K562 (cell line): ENCODE measurements around the gene COL4A1. TPM values are rescaled to one million over a fixed set of nuclear protein-coding genes. Genes with fewer than 3 reads are reported as not detected.

Source experiments
- FOXP1 ChIP-seq: sonication (generic); formaldehyde crosslinking; IDR thresholded peaks from 2 replicates; pipeline ENCODE4 v1.8.0; 2022; ENCODE audit warnings: mild to moderate bottlenecking, missing genetic modification reagents
- GATAD2B ChIP-seq: fragments of 450-650 bp; IDR thresholded peaks from 2 replicates; pipeline ENCODE4 v1.6.1; 2017; ENCODE audit warnings: mild to moderate bottlenecking, borderline replicate concordance
- ILK ChIP-seq: fragments of 450-650 bp; IDR thresholded peaks from 2 replicates; pipeline ENCODE4 v1.6.1; 2016; ENCODE audit warnings: missing genetic modification characterization, low read depth, mild to moderate bottlenecking, missing compliant biosample characterization, moderate library complexity, borderline replicate concordance
- NCOA1 ChIP-seq: fragments of 450-650 bp; IDR thresholded peaks from 2 replicates; pipeline ENCODE4 v1.6.1; 2016; ENCODE audit warnings: low read depth
- SIX5 ChIP-seq, 2 experiments: IDR thresholded peaks; 2 replicates each; pipeline ENCODE4 v1.6.1; 2011; ENCODE audit warnings: low read length in 2 of 2, borderline replicate concordance in 1 of 2, low read depth in 1 of 2, mild to moderate bottlenecking in 1 of 2, moderate library complexity in 1 of 2; ENCODE audit not compliant: insufficient read depth in 1 of 2
- SMARCA5 ChIP-seq: fragments of 450-650 bp; IDR thresholded peaks from 2 replicates; pipeline ENCODE4 v1.6.1; 2016
- SRSF7 ChIP-seq: fragments of 200-400 bp; formaldehyde crosslinking; optimal IDR thresholded peaks from 2 replicates; pipeline ENCODE3; 2017; ENCODE audit warnings: mild to moderate bottlenecking, low read depth, low read length
- ZFX ChIP-seq: sonication (generic); formaldehyde crosslinking; IDR thresholded peaks from 2 replicates; pipeline ENCODE4 v1.8.0; 2022; ENCODE audit warnings: mild to moderate bottlenecking, missing genetic modification reagents, moderate library complexity
- polyA plus RNA-seq, 8 experiments: library from polyadenylated mRNA; depleted of rRNA in 4 of 8; stranded (reverse) in 5 of 8; unstranded in 3 of 8; fragments of >200 nt; fragmentation: Nextera tagmentation in 2 of 8; fragmentation: Illumina TruSeq in 1 of 8; extraction: Ambion mirVana in 2 of 8; extraction: Trizol in 1 of 8; gene quantifications; 2 replicates each; pipeline versions ENCODE4 v1.2.1 to v1.2.3, GENCODE V29; 2011 to 2014; ENCODE audit warnings: inconsistent platforms in 1 of 8, missing spikeins in 1 of 8
- total RNA-seq, 7 experiments: library from RNA; depleted of rRNA in 6 of 7; stranded (reverse); fragments of >200 nt in 6 of 7; fragmentation: Illumina TruSeq in 2 of 7; extraction: Trizol in 2 of 7; gene quantifications; 2 replicates each; pipeline versions ENCODE4 v1.2.1 to v1.2.3, GENCODE V29; 2011 to 2021; ENCODE audit warnings: low replicate concordance in 1 of 7
- TF ChIP-seq, protein P1 (sequence below), 2 experiments: fragments of 450-650 bp; IDR thresholded peaks; 2 replicates each; pipeline ENCODE4 v1.6.1; 2016; ENCODE audit warnings: mild to moderate bottlenecking in 2 of 2, borderline replicate concordance in 1 of 2, low read depth in 1 of 2, moderate library complexity in 1 of 2
- TF ChIP-seq, protein P2 (sequence below): sonication (generic); formaldehyde crosslinking; IDR thresholded peaks from 2 replicates; pipeline ENCODE4 v1.8.0; 2022; ENCODE audit warnings: mild to moderate bottlenecking, missing genetic modification reagents
- TF ChIP-seq, protein P3 (sequence below): fragments of 250-450 bp; sonication (Bioruptor Pico); IDR thresholded peaks from 2 replicates; pipeline ENCODE4 v1.5.1; 2021; ENCODE audit warnings: mild to moderate bottlenecking
- TF ChIP-seq, protein P4 (sequence below): fragments of 200-800 bp; sonication (Bioruptor generic); IDR thresholded peaks from 2 replicates; pipeline ENCODE4 v1.6.1; 2017; ENCODE audit warnings: missing genetic modification characterization, missing compliant biosample characterization

COL4A1 gene
- total and polyA plus RNA-seq, 9 of the 15 experiments (the other 6 are each of a cell fraction or from before 2014, with no cell fraction given): 0.35 TPM; not detected in 8

DNA sequence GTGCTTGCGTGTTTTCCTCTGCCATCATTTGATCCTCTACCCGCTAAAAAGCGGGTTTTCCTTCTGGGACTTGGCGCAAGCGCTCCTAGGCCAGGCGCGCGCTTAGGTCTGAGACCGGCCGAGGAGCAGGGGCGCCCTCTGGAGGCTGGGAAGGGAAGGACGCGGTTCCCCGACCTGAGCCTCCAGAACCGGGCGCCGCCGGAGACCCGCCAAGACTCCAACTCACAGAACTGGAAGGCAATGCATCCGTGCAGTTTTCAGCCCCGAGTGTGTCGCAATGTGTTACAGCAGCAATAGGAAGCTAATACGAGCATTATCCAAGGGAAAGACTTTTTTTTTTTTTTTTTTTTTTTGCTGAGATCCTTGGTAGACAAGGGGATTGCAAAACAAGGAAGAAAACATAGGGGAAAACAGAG is 190.9 kb downstream of the COL4A1 start (continued):
- TF ChIP-seq, protein P1, sequence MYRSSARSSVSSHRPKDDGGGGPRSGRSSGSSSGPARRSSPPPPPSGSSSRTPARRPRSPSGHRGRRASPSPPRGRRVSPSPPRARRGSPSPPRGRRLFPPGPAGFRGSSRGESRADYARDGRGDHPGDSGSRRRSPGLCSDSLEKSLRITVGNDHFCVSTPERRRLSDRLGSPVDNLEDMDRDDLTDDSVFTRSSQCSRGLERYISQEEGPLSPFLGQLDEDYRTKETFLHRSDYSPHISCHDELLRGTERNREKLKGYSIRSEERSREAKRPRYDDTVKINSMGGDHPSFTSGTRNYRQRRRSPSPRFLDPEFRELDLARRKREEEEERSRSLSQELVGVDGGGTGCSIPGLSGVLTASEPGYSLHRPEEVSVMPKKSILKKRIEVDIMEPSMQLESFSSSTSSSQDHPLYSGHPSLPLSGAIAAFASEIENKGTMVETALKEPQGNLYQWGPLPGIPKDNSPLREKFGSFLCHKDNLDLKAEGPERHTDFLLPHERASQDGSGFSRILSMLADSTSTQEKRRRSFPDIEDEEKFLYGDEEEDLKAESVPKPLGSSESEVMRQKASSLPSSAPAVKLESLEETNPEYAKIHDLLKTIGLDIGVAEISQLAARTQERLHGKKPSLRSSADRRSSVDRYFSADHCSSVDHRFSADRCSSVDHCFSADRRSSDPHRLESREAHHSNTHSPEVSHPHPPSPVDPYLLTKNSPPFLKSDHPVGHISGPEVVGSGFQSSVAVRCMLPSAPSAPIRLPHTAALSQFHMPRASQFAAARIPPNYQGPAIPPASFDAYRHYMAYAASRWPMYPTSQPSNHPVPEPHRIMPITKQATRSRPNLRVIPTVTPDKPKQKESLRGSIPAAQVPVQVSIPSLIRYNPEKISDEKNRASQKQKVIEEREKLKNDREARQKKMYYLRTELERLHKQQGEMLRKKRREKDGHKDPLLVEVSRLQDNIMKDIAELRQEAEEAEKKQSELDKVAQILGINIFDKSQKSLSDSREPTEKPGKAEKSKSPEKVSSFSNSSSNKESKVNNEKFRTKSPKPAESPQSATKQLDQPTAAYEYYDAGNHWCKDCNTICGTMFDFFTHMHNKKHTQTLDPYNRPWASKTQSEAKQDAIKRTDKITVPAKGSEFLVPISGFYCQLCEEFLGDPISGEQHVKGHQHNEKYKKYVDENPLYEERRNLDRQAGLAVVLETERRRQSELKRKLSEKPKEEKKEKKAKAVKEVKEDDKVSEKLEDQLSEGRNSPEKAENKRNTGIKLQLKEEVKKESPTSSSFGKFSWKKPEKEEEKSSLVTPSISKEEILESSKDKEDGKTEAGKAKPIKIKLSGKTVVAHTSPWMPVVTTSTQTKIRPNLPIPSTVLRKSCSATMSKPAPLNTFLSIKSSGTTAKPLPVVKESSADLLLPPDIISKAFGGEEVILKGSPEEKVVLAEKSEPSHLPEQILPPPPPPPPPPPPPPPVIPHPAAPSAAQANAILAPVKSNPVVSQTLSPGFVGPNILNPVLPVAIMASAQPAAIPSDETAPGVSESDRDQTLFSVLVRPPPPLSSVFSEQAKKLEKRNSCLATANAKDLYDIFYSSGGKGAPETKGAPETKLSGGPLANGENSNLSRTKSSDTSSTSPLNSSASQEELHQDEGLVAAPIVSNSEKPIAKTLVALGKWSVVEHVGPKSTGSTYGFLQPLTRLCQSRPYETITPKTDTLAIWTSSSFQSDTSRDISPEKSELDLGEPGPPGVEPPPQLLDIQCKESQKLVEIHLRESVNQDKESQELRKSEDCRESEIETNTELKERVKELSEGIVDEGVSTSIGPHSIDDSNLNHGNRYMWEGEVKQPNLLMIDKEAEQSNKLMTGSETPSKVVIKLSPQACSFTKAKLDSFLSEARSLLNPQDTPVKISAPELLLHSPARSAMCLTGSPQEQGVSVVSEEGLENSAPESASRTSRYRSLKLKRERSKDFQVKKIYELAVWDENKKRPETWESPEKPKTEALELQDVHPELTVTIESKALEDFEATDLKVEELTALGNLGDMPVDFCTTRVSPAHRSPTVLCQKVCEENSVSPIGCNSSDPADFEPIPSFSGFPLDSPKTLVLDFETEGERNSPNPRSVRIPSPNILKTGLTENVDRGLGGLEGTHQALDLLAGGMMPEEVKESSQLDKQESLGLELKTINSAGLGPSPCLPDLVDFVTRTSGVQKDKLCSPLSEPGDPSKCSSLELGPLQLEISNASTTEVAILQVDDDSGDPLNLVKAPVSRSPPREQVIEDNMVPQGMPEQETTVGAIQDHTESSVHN (IDR thresholded peaks at IDR 0.05; ENCODE audit: borderline replicate concordance in 1 of 2, low read depth in 1 of 2): no peak
- TF ChIP-seq NCOA1 (no peak), SMARCA5 (no peak), FOXP1 (no peak), ZFX (no peak), GATAD2B (no peak), SRSF7 (no peak), SIX5 (IDR thresholded peaks at IDR 0.05; ENCODE audit: borderline replicate concordance in 1 of 2, insufficient read depth in 1 of 2, low read depth in 1 of 2, low read length in 2 of 2) (no peak), ILK (tag) (no peak)
- TF ChIP-seq, protein P2, sequence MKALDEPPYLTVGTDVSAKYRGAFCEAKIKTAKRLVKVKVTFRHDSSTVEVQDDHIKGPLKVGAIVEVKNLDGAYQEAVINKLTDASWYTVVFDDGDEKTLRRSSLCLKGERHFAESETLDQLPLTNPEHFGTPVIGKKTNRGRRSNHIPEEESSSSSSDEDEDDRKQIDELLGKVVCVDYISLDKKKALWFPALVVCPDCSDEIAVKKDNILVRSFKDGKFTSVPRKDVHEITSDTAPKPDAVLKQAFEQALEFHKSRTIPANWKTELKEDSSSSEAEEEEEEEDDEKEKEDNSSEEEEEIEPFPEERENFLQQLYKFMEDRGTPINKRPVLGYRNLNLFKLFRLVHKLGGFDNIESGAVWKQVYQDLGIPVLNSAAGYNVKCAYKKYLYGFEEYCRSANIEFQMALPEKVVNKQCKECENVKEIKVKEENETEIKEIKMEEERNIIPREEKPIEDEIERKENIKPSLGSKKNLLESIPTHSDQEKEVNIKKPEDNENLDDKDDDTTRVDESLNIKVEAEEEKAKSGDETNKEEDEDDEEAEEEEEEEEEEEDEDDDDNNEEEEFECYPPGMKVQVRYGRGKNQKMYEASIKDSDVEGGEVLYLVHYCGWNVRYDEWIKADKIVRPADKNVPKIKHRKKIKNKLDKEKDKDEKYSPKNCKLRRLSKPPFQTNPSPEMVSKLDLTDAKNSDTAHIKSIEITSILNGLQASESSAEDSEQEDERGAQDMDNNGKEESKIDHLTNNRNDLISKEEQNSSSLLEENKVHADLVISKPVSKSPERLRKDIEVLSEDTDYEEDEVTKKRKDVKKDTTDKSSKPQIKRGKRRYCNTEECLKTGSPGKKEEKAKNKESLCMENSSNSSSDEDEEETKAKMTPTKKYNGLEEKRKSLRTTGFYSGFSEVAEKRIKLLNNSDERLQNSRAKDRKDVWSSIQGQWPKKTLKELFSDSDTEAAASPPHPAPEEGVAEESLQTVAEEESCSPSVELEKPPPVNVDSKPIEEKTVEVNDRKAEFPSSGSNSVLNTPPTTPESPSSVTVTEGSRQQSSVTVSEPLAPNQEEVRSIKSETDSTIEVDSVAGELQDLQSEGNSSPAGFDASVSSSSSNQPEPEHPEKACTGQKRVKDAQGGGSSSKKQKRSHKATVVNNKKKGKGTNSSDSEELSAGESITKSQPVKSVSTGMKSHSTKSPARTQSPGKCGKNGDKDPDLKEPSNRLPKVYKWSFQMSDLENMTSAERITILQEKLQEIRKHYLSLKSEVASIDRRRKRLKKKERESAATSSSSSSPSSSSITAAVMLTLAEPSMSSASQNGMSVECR (CRISPR knock-in tag): no peak
- TF ChIP-seq, protein P3, sequence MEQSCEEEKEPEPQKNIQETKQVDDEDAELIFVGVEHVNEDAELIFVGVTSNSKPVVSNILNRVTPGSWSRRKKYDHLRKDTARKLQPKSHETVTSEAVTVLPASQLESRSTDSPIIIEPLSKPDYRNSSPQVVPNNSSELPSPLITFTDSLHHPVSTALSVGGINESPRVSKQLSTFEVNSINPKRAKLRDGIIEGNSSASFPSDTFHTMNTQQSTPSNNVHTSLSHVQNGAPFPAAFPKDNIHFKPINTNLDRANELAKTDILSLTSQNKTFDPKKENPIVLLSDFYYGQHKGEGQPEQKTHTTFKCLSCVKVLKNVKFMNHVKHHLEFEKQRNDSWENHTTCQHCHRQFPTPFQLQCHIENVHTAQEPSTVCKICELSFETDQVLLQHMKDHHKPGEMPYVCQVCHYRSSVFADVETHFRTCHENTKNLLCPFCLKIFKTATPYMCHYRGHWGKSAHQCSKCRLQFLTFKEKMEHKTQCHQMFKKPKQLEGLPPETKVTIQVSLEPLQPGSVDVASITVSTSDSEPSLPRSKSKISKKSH (CRISPR knock-in tag): no peak
- TF ChIP-seq, protein P4, sequence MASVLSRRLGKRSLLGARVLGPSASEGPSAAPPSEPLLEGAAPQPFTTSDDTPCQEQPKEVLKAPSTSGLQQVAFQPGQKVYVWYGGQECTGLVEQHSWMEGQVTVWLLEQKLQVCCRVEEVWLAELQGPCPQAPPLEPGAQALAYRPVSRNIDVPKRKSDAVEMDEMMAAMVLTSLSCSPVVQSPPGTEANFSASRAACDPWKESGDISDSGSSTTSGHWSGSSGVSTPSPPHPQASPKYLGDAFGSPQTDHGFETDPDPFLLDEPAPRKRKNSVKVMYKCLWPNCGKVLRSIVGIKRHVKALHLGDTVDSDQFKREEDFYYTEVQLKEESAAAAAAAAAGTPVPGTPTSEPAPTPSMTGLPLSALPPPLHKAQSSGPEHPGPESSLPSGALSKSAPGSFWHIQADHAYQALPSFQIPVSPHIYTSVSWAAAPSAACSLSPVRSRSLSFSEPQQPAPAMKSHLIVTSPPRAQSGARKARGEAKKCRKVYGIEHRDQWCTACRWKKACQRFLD (CRISPR knock-in tag): no peak
